Right cardiac atrium (tissue), 5 donors: ENCODE results near the gene ERBB2. TPM values are rescaled to one million over a fixed set of nuclear protein-coding genes. Genes with fewer than 3 reads are reported as not detected.

Source experiments
- ATAC-seq, 2 donors: fragments of 200-7000 bp; cut with Tn5 transposase; one replicate each; pipeline versions ENCODE4 v1.8.0 to v1.9.1; 2020; ENCODE audit warnings: moderate library complexity in 2 of 2, mild to moderate bottlenecking in 1 of 2
- DNase-seq, 3 donors: peaks; one replicate each; pipeline ENCODE4 v3.0.0-alpha.2; 2020
- H3K27ac ChIP-seq: one replicate; pipeline ENCODE4 v1.5.1; 2013; ENCODE audit warnings: mild to moderate bottlenecking, low read length, control low read depth, moderate library complexity
- H3K27me3 ChIP-seq: one replicate; pipeline ENCODE4 v1.6.1; 2013; ENCODE audit not compliant: control insufficient read depth, insufficient read depth
- H3K4me1 ChIP-seq: one replicate; pipeline ENCODE4 v1.6.1; 2013; ENCODE audit warnings: low read length; ENCODE audit not compliant: control insufficient read depth, insufficient read depth
- H3K4me3 ChIP-seq: one replicate; pipeline ENCODE4 v1.5.1; 2013; ENCODE audit warnings: low read length, control low read depth
- H3K9me3 ChIP-seq: one replicate; pipeline ENCODE4 v1.6.1; 2013; ENCODE audit warnings: low read length; ENCODE audit not compliant: control insufficient read depth
- WGBS: extraction: QIAGEN DNeasy Blood & Tissue Kit; methylation state at CpG from one replicate; pipeline ENCODE4 v1.1.7; 2013; 5-methylcytosine and 5-hydroxymethylcytosine counted together
- intact Hi-C, 4 donors: fragments of 100-400 bp; cut with DNase I; formaldehyde crosslinking; loops; one replicate each; pipeline versions ENCODE4 v1.11.0 to v1.14.0; 2022 to 2023
- polyA plus RNA-seq: library from polyadenylated mRNA; stranded (reverse); fragments of 200-250 nt; gene quantifications from one replicate; pipeline ENCODE4 v1.2.3, GENCODE V29; 2013
- total RNA-seq, 4 donors: library from RNA; stranded (reverse); fragmentation: NEBNext Ultra II Directional; extraction: Animal tissue kit (Norgen Biotek cat#: 25700); gene quantifications; one replicate each; pipeline ENCODE4 v1.2.1, GENCODE V29; 2021
- donor health status: healthy with polysubstance abuse.
- donor health status: DM: no; HTN: yes; CAD: no.
- donor health status: DM: no; HTN: no; CAD: no.
- donor health status: DM: no; HTN: yes; CAD: no; lungs with severe emphysema.
- donor health status: DM: yes; HTN: yes; CAD: no.

Gene ERBB2
- total and polyA plus RNA-seq, 5 donors = 56.4 to 178 (median 102) TPM

DNA sequence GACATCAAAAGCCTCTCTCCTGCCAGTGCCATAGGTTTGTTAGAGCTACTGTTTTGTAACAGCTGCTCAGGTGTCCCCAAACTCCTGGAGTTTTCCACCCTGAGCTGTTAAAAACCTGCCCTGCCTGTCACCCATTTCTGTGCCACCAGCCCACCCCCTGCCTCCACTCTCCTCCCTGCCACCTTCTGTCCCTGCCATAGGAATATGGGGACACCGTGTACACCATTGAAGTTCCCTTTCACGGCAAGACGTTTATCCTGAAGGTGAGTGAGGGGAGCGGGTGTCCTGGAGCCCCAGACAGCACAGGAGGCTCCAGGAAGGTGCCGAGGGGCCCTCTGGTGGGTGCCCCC, 39.9 kb upstream of the ERBB2 start:
- DNase-seq (no peak), ATAC-seq (no peak)
- intact Hi-C loops = loop anchor here in 1 of 4 donors (10.0 kb wide), 1 partner anchor 65 kb away; no protein-coding TSS in a partner anchor
- peak overlapping the region; percentile 68 for H3K27ac ChIP-seq
- H3K9me3 ChIP-seq = no peaks in the 10 kb centered on the region
- H3K4me3 ChIP-seq = no peak overlapping the region
- peaks cover 6% of the 10 kb centered on the region for H3K4me1 ChIP-seq
- no peaks in the 10 kb centered on the region for H3K27me3 ChIP-seq
- 70% methylated on average over 5 of the region's 5 CpGs for WGBS

DNA sequence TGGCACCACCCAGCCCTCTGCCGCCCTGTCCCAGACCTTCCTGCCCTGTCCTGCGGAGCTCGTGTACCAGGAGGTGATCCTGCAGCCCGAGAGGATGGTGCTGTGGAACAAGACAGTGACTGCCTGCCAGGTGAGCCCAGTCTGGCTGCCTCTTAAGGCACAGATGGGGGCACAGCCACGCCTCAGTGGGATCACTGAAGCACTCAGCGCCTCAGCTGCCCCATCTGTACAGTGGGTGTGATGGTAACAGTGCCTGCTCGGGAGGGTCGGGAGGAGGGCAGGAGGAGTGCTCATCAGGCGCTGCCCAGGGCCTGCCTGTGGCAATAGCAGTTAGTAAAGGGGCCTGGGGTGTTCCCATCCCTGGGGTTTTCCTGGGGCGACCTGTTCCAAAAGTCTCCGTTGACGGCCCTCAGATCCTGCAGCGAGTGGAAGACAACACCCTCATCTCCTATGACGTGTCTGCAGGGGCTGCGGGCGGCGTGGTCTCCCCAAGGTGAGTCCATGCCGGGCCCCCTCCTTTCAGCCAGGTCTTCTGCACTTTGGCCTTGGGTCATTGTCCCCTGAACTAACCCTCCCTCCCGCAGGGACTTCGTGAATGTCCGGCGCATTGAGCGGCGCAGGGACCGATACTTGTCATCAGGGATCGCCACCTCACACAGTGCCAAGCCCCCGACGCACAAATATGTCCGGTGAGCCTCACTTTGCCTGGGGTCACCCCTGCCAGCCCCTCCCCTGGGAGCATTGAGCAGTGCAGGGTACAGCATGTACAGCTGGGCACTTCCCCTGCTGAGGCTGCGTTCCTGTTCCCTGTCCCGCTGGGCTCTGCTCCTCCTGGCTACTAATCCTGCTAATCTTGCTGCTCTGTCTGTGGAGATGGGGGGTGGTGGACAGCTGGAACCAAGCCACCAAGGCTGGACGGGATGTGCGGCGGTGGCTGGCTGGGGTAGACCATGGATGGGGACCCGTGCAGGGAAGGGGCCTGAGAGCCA, 39.2 kb upstream of the ERBB2 start:
- 66% methylated on average over 35 of the region's 35 CpGs for WGBS
- H3K27ac ChIP-seq = peak overlapping the region; percentile 68
- peak; percentile 9 to 41 for ATAC-seq
- intact Hi-C loops = loop anchor here in 1 of 4 donors (10.0 kb wide), 1 partner anchor 64 kb away; no protein-coding TSS in a partner anchor
- H3K4me1 ChIP-seq = peaks cover 6% of the 10 kb centered on the region
- H3K27me3 ChIP-seq = no peaks in the 10 kb centered on the region
- H3K9me3 ChIP-seq = no peaks in the 10 kb centered on the region
- peak in 2 of 3 donors; percentile 79 to 86 for DNase-seq
- H3K4me3 ChIP-seq = no peak overlapping the region

DNA sequence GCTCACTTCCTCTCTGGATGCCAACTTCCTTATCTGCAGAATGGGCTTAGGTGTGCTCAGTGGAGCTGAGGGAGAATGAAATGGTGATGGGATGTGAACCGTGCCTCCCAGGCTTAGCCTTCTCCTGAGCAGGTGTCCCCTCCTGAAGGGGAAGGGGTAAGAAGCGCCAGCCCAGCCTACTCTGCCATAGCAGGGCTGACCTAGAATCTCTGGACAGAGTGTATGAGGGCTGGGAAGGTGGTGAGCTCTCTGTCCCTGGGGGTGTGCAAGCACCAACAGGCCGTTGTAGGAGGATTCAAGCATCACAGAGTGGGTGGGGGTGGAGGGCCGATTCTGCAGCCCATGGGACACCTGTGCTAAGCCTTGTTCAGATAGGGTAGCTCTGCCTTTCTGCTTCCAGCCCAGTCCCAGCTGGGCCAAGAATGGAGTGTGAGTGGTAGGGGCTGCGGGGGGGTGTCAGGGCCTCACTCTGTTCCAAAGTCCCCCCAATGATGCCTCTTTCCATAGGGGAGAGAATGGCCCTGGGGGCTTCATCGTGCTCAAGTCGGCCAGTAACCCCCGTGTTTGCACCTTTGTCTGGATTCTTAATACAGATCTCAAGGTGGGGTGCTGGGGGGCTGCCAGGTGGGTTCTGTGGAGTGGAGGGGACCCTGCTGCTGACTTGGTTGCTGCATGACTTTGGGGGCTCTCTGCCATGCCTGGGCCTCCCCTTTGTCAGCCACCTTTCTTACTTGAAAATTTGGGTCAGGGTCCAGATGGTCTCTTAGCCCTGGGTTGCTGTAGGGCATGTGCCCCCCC, 37.9 kb upstream of the ERBB2 start:
- WGBS = 86% methylated on average over 8 of the region's 8 CpGs
- Histone ChIP-seq H3K4me3 (no peak overlapping the region), H3K4me1 (peaks cover 6% of the 10 kb centered on the region), H3K9me3 (no peaks in the 10 kb centered on the region), H3K27me3 (no peaks in the 10 kb centered on the region), H3K27ac (peak overlapping the region; percentile 68)
- intact Hi-C loops = loop anchor here in 1 of 4 donors (10.0 kb wide), 1 partner anchor 63 kb away; no protein-coding TSS in a partner anchor
- DNase-seq = peak in 2 of 3 donors; percentile 37 to 56
- ATAC-seq = no peak

DNA sequence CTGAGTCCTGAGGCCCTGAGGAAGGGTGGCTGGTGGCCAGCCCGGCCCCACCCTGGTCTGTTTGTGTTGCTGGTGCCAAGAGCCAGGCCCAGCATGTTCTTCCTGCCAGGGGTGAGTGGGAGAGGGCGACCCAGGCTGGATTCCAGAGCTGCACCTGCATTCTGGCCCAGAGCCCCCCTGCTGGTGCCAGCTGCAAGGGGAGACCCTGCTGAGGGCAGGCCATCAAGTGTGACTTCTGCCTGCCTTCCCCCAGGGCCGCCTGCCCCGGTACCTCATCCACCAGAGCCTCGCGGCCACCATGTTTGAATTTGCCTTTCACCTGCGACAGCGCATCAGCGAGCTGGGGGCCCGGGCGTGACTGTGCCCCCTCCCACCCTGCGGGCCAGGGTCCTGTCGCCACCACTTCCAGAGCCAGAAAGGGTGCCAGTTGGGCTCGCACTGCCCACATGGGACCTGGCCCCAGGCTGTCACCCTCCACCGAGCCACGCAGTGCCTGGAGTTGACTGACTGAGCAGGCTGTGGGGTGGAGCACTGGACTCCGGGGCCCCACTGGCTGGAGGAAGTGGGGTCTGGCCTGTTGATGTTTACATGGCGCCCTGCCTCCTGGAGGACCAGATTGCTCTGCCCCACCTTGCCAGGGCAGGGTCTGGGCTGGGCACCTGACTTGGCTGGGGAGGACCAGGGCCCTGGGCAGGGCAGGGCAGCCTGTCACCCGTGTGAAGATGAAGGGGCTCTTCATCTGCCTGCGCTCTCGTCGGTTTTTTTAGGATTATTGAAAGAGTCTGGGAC, 37.1 kb upstream of the ERBB2 start:
- intact Hi-C loops = loop anchor here in 1 of 4 donors (10.0 kb wide), 1 partner anchor 62 kb away; no protein-coding TSS in a partner anchor
- H3K4me3 ChIP-seq = no peak overlapping the region
- peak in 2 of 3 donors; percentile 64 to 77 for DNase-seq
- H3K9me3 ChIP-seq = no peaks in the 10 kb centered on the region
- no peak overlapping the region for H3K27ac ChIP-seq
- H3K27me3 ChIP-seq = no peaks in the 10 kb centered on the region
- H3K4me1 ChIP-seq = peaks cover 6% of the 10 kb centered on the region
- WGBS = 78% methylated on average over 22 of the region's 22 CpGs
- ATAC-seq = no peak

DNA sequence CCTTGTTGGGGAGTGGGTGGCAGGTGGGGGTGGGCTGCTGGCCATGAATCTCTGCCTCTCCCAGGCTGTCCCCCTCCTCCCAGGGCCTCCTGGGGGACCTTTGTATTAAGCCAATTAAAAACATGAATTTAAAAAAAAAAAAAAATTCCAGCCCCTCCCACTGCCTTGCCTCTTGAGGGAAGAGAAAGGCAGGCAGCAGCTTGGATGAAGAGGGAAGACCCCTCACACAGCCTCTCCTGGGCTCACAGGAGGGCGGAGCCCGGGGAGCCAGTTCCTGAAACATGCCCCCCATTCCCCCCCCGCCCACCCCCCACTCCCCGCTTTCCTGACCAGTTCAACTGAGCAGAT, 36.5 kb upstream of the ERBB2 start:
- Histone ChIP-seq H3K27me3 (no peaks in the 10 kb centered on the region), H3K4me3 (no peak overlapping the region), H3K4me1 (peaks cover 6% of the 10 kb centered on the region), H3K27ac (no peak overlapping the region), H3K9me3 (no peaks in the 10 kb centered on the region)
- intact Hi-C loops = loop anchor here in 1 of 4 donors (10.0 kb wide), 1 partner anchor 61 kb away; no protein-coding TSS in a partner anchor
- 61% methylated on average over 4 of the region's 4 CpGs for WGBS
- ATAC-seq = no peak
- DNase-seq = peak in 1 of 3 donors; percentile 48

DNA sequence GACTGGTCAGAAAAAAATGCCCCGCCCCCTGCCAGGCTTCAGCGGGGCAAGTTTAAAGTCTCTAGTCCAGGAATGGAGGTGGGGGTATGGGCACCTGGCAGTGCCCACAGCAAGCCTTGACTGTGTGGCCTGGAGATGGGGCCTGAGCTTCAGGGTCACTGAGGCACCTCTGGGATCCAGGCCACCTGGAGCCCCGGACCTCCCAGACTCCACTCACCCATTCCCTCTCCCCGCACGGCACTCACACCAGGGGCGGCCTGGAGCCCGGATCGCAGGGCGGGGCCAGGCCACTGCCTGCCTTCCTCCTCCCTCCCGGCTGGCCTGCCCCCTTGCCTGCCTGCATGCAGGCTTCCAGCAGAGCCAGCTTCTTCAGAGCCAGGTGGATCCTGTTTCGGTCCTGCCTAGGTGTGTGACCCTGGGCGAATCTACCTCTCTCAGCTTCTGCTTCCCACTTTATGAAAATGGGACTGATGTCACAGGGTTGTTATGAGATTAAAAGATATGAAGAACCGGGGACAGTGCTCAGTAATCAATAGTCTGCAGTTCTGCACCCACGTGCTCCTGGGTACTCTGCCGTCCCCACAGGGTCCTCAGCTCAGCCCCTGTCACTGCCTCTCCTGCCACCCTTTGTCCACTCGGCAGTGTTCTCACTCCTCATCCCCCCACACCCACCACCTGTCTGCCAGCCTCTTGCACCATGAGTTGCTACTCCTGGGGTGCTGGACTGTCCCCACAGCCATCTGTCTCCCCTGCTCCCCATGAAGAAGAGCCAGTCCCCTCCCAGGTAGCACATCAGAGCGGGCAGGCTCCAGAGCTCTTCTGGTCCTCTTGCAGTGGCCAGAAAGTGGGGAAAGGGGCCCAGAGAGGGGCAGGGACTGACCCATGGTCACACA, 35.9 kb upstream of the ERBB2 start:
- Histone ChIP-seq H3K4me1 (peaks cover 4% of the 10 kb centered on the region), H3K9me3 (no peaks in the 10 kb centered on the region), H3K4me3 (no peak overlapping the region), H3K27ac (peak overlapping the region; percentile 90), H3K27me3 (no peaks in the 10 kb centered on the region)
- DNase-seq = peak in 2 of 3 donors; percentile 71 to 79
- WGBS = 39% methylated on average over 17 of the region's 17 CpGs
- intact Hi-C loops = loop anchor here in 1 of 4 donors (10.0 kb wide), 1 partner anchor 61 kb away; no protein-coding TSS in a partner anchor
- ATAC-seq = no peak

DNA sequence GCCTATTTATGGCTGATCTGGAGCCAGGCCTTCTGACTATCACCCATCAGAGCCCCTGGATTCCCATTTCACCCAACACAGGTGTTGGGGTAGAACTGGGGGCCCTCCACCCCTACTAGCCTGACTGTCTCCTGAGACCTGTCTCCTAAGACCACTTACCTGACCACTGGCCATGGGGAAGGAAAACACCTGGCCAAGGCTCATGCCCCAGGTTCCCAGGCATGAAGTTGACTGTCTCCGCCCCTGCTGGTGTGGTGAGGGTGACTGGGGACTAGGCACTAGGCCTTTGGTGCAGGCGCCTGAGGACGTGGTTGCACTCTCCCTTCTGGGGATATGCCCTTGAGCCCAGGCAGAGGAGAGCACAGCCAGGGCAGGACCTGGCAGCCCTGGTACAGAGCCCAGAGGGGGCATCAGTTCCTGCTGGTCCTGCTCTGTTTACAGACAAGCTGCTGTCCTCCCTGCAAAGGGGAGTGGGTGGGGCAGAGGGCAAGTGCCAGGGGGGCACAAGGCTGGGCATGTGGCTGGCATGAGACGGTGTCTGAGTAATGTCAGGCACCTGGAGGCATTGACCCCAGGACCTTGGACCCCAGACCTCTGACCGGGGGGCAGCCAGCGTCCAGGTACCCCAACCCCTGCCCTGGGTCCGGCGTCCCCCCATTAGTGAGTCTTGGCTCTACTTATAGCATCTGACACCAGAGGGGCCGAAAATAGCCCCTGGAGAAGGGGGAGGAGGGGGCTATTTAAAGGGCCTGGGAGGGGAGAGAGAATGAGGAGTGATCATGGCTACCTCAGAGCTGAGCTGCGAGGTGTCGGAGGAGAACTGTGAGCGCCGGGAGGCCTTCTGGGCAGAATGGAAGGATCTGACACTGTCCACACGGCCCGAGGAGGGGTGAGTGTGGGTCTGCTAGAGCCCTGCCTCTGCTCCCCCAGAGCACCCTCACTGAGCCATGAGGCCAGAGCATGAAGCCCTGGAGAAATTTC, 35.0 kb upstream of the ERBB2 start, which contains the start of gene TCAP:
Gene TCAP, plus strand, starts transcription at position 769 of the 981 bp plus-strand sequence. Its CDS starts 11 bp downstream, at position 780.
- H3K27me3 ChIP-seq = no peaks in the 10 kb centered on the region
- peak within 1 kb of the TSS; percentile 25 for H3K4me3 ChIP-seq
- DNase-seq = peak in 2 of 3 donors; percentile 72 to 81
- peaks cover 4% of the 10 kb centered on the region for H3K4me1 ChIP-seq
- H3K27ac ChIP-seq = peak within 1 kb of the TSS; percentile 90
- ATAC-seq = peak; percentile 38
- no peaks in the 10 kb centered on the region for H3K9me3 ChIP-seq
- intact Hi-C loops = loop anchor here in 1 of 4 donors (10.0 kb wide), 1 partner anchor 60 kb away; no protein-coding TSS in a partner anchor
- 35% methylated on average over 15 of the region's 15 CpGs for WGBS

DNA sequence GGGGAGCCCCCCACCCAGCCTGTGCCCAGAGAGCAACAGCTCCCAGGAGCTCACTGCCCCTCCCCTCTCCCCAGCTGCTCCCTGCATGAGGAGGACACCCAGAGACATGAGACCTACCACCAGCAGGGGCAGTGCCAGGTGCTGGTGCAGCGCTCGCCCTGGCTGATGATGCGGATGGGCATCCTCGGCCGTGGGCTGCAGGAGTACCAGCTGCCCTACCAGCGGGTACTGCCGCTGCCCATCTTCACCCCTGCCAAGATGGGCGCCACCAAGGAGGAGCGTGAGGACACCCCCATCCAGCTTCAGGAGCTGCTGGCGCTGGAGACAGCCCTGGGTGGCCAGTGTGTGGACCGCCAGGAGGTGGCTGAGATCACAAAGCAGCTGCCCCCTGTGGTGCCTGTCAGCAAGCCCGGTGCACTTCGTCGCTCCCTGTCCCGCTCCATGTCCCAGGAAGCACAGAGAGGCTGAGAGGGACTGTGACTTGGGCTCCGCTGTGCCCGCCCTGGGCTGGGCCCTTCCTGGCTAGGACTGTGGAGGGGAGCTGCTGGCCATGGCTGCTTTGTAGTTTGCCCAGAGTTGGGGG, 34.1 kb upstream of the ERBB2 start:
- ATAC-seq (peak; percentile 0 to 1), DNase-seq (peak in 1 of 3 donors; percentile 73)
- H3K27ac ChIP-seq = peak overlapping the region; percentile 73
- no peaks in the 10 kb centered on the region for H3K9me3 ChIP-seq
- WGBS = 47% methylated on average over 17 of the region's 17 CpGs
- H3K4me3 ChIP-seq = peak overlapping the region; percentile 25
- intact Hi-C loops = loop anchor here in 1 of 4 donors (10.0 kb wide), 1 partner anchor 59 kb away; no protein-coding TSS in a partner anchor
- no peaks in the 10 kb centered on the region for H3K4me1 ChIP-seq
- no peaks in the 10 kb centered on the region for H3K27me3 ChIP-seq
